Ectodermal cell (in vitro differentiated cells): Measurements from ENCODE around the gene TMEM54.

Experiments used
- H3K27ac ChIP-seq: 2 replicates; pipeline ENCODE4 v1.7.0; 2013; ENCODE audit warnings: mild to moderate bottlenecking, low read depth, low read length; ENCODE audit not compliant: insufficient read depth, poor library complexity, severe bottlenecking
- H3K27me3 ChIP-seq: 2 replicates; pipeline ENCODE4 v1.7.0; 2013; ENCODE audit warnings: mild to moderate bottlenecking, low read length; ENCODE audit not compliant: insufficient read depth, control insufficient read depth, poor library complexity, severe bottlenecking
- H3K36me3 ChIP-seq: one replicate; pipeline ENCODE4 v1.7.0; 2013; ENCODE audit warnings: low read length; ENCODE audit not compliant: control insufficient read depth, insufficient read depth
- H3K4me1 ChIP-seq: one replicate; pipeline ENCODE4 v1.7.0; 2013; ENCODE audit warnings: low read length; ENCODE audit not compliant: control insufficient read depth, insufficient read depth
- H3K4me3 ChIP-seq: 2 replicates; pipeline ENCODE4 v1.7.0; 2013; ENCODE audit warnings: low read depth, low read length, control low read depth; ENCODE audit not compliant: insufficient read depth
- H3K9me3 ChIP-seq: 2 replicates; pipeline ENCODE4 v1.7.0; 2013; ENCODE audit warnings: mild to moderate bottlenecking, low read length, moderate library complexity; ENCODE audit not compliant: control insufficient read depth
- WGBS, 2 experiments: methylation state at CpG; one replicate each; pipeline ENCODE4 v1.1.7; 2013; ENCODE audit warnings: missing lambda C conversion rate in 2 of 2; 5-methylcytosine and 5-hydroxymethylcytosine counted together

TMEM54 gene

GRCh38 chr1:32871364-32872191 is 29.6 kb downstream of the TMEM54 start:
- Histone ChIP-seq H3K9me3 (no peaks in the 10 kb centered on the region), H3K36me3 (no peaks in the 10 kb centered on the region), H3K27ac (peak overlapping the region; percentile 63), H3K27me3 (peaks cover 16% of the 10 kb centered on the region), H3K4me3 (peak overlapping the region; percentile 45), H3K4me1 (peaks cover 29% of the 10 kb centered on the region)
- 25 to 28% methylated on average over 13 of the region's 13 CpGs for WGBS, 2 experiments

- peak within 1 kb of the TSS; percentile 26 for H3K27ac ChIP-seq
- no peaks in the 10 kb centered on the region for H3K36me3 ChIP-seq
- H3K4me1 ChIP-seq = peaks cover 28% of the 10 kb centered on the region
Measured at GRCh38 chr1:32870615-32871363, 30.4 kb downstream of the TMEM54 start, which contains the start of gene FNDC5. Gene FNDC5, minus strand, starts transcription at chr1:32870912.

GRCh38 chr1:32869923-32870614 is 31.1 kb downstream of the TMEM54 start:
- Histone ChIP-seq H3K27me3 (peaks cover 16% of the 10 kb centered on the region), H3K36me3 (no peaks in the 10 kb centered on the region), H3K9me3 (no peaks in the 10 kb centered on the region), H3K4me1 (peaks cover 23% of the 10 kb centered on the region), H3K27ac (no peak overlapping the region), H3K4me3 (peak overlapping the region; percentile 37)
- 33 to 34% methylated on average over 16 of the region's 16 CpGs for WGBS, 2 experiments

More at GRCh38 chr1:32870615-32871363, 30.4 kb downstream of the TMEM54 start, which contains the start of gene FNDC5:
- no peaks in the 10 kb centered on the region for H3K9me3 ChIP-seq
- H3K27me3 ChIP-seq = peaks cover 16% of the 10 kb centered on the region
- H3K4me3 ChIP-seq = peak within 1 kb of the TSS; percentile 45
- WGBS, 2 experiments = 2% methylated on average over 99 of the region's 99 CpGs

- peaks cover 16% of the 10 kb centered on the region for H3K27me3 ChIP-seq
- no peak overlapping the region for H3K27ac ChIP-seq
- 93 to 96% methylated on average over 9 of the region's 9 CpGs for WGBS, 2 experiments
- peaks cover 26% of the 10 kb centered on the region for H3K4me1 ChIP-seq
- no peak overlapping the region for H3K4me3 ChIP-seq
- H3K9me3 ChIP-seq = no peaks in the 10 kb centered on the region
- H3K36me3 ChIP-seq = peaks cover 5% of the 10 kb centered on the region
Measured at GRCh38 chr1:32868806-32869455, 32.3 kb downstream of the TMEM54 start.

GRCh38 chr1:32868085-32868484 is 33.1 kb downstream of the TMEM54 start:
- Histone ChIP-seq H3K27ac (no peak overlapping the region), H3K4me3 (no peak overlapping the region), H3K36me3 (peaks cover 5% of the 10 kb centered on the region), H3K4me1 (peaks cover 34% of the 10 kb centered on the region), H3K9me3 (no peaks in the 10 kb centered on the region), H3K27me3 (peaks cover 16% of the 10 kb centered on the region)
- WGBS, 2 experiments = 94 to 95% methylated on average over 13 of the region's 13 CpGs

- Histone ChIP-seq H3K4me1 (peaks cover 34% of the 10 kb centered on the region), H3K4me3 (no peak overlapping the region), H3K9me3 (no peaks in the 10 kb centered on the region), H3K27ac (no peak overlapping the region), H3K27me3 (peaks cover 16% of the 10 kb centered on the region), H3K36me3 (peaks cover 8% of the 10 kb centered on the region)
- WGBS, 2 experiments = 93 to 95% methylated on average over 7 of the region's 7 CpGs
Measured at GRCh38 chr1:32867671-32868070, 33.5 kb downstream of the TMEM54 start.

- Histone ChIP-seq H3K36me3 (peaks cover 10% of the 10 kb centered on the region), H3K4me3 (no peak overlapping the region), H3K27ac (no peak overlapping the region), H3K9me3 (no peaks in the 10 kb centered on the region), H3K4me1 (peaks cover 32% of the 10 kb centered on the region), H3K27me3 (peaks cover 16% of the 10 kb centered on the region)
- 91% methylated on average over 5 of the region's 5 CpGs for WGBS, 2 experiments
Measured at GRCh38 chr1:32867151-32867550, 34.0 kb downstream of the TMEM54 start.

GRCh38 chr1:32865639-32866405 is 35.4 kb downstream of the TMEM54 start:
- peaks cover 20% of the 10 kb centered on the region for H3K4me1 ChIP-seq
- no peak overlapping the region for H3K4me3 ChIP-seq
- WGBS, 2 experiments = 94 to 98% methylated on average over 2 of the region's 3 CpGs
- H3K27me3 ChIP-seq = peaks cover 11% of the 10 kb centered on the region
- H3K36me3 ChIP-seq = peaks cover 10% of the 10 kb centered on the region
- no peaks in the 10 kb centered on the region for H3K9me3 ChIP-seq
- H3K27ac ChIP-seq = peak overlapping the region; percentile 40

- Histone ChIP-seq H3K4me3 (no peak overlapping the region), H3K36me3 (peaks cover 10% of the 10 kb centered on the region), H3K27ac (peak overlapping the region; percentile 20), H3K4me1 (peaks cover 11% of the 10 kb centered on the region), H3K9me3 (no peaks in the 10 kb centered on the region), H3K27me3 (peaks cover 2% of the 10 kb centered on the region)
- 92 to 96% methylated on average over 8 of the region's 8 CpGs for WGBS, 2 experiments
Measured at GRCh38 chr1:32864375-32865019, 36.7 kb downstream of the TMEM54 start.
